HG03460 (cell line): Measurements from ENCODE around the gene UROS.

Experiments
- ATAC-seq: cut with Tn5 transposase; IDR thresholded peaks from one replicate; pipeline ENCODE4 v1.9.1; 2021; ENCODE audit not compliant: unreplicated experiment

The UROS gene

GRCh38 chr10:125768219-125768855 lies 54.7 kb downstream of the UROS start:
- ATAC-seq = no peak

GRCh38 chr10:125766511-125766910 lies 56.5 kb downstream of the UROS start:
- no peak for ATAC-seq

GRCh38 chr10:125765835-125766234 lies 57.2 kb downstream of the UROS start:
- ATAC-seq = no peak

DNA sequence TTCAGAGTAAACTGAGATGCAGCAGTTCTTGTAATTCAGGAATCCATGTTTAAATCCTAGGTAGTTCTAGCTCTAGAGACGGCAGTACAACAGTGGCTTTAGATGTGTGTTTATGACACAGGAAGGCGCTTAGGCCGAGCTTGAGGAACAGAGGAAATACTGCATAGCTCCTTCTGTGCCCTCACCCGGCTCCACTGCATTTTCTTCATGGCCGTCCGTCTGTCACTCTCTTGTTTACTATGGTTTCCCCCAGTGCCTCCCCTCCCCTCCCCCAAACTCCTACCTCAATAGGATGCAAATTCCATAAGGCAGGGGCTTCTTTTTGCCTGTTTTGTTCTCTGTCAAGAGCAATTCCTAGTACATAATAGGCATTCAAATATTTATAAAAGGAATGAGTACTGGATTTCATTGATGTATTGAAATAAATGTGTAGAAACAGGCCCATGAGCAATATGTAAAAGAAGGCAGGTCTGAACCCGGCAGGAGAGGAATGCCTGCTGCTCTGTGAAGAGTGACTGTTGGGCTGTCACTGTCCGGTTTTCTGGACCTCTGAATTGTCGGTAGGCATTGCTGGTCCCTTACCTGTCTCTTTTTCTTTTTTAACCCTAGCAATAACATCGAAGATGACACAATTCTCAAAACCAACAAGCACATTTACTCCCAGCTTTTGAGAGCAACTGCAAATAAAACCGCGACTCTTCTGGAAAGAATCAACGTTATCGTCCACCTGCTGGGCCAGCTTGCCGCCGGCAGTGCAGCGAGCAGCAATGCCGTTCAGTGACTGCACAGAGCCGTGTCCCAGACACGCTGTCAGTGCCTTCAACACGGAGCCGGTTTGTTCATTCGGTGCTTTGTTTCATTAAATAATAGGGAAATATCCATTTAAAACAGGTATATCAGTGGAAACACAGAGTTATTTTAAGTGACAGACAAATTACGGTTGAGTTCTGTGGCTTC lies 60.1 kb downstream of the UROS start:
- ATAC-seq = no peak

DNA sequence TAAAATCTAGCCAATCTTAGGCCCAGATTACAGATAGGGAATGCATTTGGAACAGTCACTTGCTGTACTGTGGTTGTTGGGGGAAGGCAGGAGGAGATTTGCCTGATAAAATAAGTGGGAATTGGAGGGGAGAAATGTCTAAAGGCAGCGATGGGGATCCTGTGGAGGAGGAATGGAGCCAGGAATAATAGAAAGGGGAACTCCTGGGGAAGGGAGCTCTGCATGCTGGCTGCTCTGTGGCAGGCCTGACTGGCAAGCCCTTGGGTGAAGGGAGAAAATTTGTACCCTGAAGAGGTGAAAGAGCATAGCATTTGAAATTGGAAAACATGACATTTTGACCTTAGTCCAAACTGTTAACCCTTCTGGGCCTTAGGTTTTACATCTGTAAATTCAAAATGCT lies 61.1 kb downstream of the UROS start:
- no peak for ATAC-seq

DNA sequence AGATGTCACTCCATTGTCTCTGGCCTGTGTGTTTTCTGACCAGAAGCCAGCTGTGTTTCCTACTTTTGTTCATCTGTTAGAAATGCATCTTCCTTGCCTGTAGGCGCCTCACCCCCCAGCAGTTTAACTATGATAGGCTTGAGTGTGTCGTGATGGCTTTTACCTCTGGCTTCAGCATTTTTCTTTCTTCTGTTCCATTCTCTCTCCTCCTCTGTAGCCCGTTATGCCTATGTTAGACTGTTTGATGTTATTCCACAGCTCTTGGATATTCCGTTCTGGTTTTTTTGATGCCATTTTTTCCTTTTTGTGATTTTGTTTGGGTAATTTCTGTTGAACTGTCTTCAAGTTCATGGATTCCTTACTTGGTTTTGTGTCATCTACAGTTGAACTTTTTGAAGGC lies 65.3 kb downstream of the UROS start:
- ATAC-seq = no peak

- ATAC-seq = no peak
Measured at GRCh38 chr10:125756853-125757487, 66.1 kb downstream of the UROS start.

- no peak for ATAC-seq
Measured at GRCh38 chr10:125756196-125756595, 66.9 kb downstream of the UROS start.

DNA sequence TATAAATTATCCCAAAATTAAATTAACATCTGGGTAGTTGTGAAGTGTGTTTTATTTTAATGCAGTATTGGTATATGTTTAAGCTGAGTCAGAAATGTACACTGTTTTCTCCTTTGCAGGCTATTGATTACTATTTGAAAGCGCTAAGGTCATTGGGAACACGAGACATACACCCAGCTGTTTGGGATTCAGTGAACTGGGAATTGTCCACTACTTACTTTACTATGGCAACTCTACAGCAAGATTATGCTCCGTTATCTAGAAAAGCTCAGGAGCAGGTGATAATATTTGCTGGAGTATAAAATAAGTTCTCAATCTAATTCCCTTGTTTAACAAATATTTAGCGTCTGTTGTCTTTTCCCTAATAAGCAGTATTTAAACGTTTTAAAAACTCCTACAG lies 75.6 kb downstream of the UROS start:
- no peak for ATAC-seq

DNA sequence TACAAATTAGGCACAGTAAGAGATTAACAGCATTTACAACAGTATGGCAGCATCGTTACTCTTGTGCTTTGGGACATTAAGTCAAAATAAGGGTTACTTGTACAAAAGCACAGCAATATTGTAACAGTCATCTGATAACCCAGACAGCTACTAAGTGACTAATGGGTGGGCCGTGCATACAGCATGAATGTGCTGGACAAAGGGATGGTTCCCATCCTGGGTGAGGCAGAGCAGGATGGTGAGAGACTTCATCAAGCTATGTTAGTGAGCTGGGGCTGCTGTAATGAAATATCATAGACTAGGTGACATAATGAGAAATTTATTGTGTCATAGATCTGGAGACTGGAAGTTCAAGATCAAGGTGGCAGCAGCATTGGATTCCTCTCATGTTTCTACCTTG lies 78.1 kb downstream of the UROS start:
- no peak for ATAC-seq

GRCh38 chr10:125742465-125742864 lies 80.6 kb downstream of the UROS start:
- no peak for ATAC-seq

DNA sequence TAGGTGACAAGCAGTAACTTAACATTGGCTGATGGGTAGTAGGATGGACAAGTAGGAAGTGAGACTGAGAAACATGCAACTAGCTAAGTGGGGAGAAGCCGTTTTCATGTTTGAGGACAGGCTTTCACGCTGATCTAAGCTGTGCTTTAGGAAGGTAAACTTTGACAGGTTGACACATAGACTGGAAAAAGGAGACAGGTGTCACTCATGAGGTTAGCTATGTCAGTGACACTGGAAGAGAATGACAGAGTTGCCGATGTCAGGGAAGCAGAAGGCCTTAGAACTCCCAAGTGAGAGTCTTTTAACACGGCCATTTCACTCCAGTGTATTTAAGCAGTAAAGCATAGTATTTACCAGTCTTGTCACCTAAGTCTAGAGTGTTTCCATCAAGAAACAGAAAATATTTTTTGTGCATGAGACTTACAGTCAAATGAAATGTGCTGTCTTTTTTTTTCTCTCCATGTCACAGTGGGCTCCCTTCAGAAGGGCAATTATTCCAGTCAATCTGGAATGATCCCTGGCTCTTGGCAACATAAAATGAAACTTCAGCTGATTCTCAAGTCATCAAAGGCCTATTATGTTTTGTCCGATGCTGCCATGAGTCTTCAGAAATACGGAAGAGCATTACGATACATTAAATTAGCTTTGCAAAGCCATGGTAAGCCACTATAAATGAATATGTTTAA lies 82.9 kb downstream of the UROS start:
- ATAC-seq = no peak
